HG03565 (cell line): ENCODE measurements around the gene TECPR2.

ENCODE experiments used
- ATAC-seq: cut with Tn5 transposase; IDR thresholded peaks from one replicate; pipeline ENCODE4 v1.9.1; 2021; ENCODE audit warnings: mild to moderate bottlenecking, moderate library complexity; ENCODE audit not compliant: unreplicated experiment

Gene TECPR2

DNA sequence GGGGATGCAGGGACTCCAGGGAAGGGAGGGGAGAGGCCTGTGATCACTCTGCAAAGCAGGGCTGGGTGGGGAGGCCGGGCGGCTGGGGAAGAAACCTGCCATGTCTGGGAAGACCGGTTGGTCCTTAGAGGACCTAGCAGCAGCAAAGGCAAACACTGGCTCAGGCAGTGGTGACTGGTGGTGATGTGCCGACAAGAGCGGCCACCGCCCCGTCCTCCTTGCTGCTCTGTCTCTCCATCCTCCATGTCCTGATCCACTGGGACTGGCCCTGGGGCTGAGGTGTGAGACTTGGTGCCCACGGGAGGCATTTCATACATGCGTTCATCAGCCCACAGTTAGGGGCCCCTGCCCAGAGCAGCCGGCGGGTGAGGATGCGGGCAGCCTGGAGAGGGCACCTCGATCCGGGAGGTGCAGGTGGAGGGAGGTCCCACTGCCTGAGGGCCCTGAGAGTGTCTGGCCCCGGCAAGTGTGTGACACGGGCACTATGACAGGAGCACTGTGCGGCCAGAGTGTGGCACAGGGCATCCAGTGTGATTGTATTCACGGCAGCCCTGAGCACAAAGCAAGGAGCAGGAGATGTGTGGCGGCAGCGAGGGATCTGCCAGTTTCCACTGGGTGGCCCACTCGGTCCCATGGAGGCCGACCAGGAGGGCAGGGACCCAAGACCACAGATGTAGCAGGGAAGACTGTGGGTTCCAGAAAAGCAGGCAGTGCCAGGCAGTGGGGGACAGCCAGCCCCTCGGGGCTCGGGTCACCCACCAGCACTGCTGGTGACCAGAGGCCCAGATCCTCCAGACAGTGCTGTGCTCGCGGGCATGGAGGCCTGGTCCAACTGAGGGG lies 133.0 kb downstream of the TECPR2 start:
- ATAC-seq = no peak

DNA sequence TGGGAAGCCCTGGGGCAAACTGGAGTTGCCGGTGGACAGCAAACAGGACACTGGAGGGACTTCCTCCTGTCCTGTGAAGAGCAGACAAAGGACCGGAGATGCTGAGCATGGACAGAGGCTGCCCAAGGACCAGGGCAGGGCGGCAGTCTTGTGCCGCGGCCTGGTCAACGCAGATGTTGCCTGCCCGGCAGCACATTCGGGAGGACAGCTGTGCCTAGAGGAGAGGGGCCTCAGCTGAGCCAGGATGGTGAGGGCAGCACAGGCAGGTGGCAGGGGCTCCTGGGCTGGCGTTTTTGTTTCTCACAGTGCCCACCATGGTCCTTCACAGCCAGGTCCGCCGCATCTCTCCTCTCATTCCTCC lies 133.6 kb downstream of the TECPR2 start:
- ATAC-seq = no peak

DNA sequence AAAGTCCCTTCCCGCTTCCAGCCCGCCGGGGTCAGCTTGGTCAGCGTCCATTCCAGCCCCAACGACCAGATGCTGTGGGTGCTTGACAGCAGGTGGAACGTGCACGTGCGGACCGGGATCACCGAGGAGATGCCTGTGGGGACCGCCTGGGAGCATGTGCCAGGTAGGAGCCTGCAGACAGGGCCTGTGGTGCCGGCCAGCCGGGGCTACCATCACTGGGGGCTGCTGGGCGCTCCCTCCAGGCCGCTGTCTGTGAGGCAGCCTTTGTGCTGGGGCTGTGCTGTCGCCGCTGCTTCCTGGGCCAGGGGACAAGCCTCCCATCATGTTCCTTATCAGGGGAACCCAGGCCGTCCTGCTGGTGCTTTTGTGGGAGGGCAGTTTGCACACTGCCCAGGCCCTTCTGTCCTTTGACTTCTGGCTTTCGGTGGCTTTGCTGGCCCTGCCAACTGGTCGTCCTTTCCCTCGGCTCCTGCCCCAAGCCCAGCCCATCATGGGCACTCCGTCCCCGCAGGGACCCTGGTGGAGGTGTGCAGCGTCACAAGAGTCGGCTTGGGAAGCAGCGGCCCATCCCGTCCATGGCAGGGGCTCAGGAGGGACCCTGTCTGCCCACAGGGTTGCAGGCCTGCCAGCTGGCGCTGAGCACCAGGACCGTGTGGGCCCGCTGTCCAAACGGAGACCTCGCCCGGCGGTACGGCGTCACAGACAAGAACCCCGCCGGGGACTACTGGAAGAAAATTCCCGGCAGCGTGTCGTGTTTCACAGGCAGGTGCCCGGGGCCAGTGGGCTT lies 134.4 kb downstream of the TECPR2 start:
- ATAC-seq = no peak

DNA sequence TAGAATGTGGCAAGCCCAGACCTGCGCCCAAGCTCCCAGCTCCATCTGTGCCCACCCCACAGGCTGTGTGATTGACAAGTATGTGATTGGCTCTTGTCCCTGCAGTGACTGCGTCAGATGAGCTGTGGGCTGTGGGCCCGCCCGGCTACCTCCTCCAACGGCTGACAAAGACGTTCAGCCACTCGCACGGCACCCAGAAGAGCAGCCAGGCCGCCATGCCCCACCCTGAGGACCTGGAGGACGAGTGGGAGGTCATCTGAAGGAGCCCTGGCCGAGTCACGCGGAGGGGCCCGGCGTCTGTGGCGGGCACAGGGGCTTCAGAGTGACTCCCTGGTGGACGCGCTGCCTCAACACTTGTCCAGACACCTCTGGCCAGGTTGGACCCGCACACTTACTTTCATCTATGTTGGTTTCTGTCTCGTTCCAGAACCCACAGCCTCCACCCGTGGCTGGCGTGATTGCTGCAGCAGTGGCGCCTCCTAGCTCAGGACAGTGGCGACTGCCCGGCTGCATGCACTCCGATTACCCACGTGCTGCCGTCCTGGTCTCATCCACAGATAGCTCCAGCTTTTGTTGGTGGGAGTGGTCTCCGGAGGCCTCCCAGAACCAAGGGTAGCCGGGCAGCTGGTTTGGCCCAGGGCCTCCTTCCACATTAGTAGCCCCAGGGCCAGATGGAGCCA lies 135.4 kb downstream of the TECPR2 start:
- ATAC-seq = no peak

DNA sequence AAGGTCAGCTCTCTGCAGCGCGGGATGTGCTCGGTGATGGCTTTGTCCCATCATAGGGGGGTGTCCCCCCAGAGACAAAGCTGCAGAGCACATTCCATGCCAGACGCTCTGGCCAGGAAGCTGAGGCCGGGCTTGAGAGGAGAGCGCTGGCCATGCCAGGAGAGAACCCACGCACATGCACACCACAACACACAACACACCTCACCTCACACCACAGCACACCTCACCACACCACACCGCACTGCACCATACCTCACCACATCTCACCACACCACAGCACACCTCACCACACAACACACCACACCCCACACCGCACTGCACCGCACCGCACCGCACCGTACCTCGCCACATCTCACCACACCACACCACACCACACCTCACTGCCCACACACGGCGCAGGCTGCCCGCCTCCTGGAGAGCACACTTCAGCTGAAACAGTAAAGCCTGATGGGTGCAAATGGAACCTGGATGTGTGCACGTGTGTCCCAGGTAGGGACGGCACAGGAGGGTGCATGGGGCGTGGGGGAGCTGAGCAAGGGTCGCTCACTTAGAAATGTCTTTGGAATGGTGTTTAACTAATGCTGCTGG lies 136.0 kb downstream of the TECPR2 start:
- no peak for ATAC-seq

DNA sequence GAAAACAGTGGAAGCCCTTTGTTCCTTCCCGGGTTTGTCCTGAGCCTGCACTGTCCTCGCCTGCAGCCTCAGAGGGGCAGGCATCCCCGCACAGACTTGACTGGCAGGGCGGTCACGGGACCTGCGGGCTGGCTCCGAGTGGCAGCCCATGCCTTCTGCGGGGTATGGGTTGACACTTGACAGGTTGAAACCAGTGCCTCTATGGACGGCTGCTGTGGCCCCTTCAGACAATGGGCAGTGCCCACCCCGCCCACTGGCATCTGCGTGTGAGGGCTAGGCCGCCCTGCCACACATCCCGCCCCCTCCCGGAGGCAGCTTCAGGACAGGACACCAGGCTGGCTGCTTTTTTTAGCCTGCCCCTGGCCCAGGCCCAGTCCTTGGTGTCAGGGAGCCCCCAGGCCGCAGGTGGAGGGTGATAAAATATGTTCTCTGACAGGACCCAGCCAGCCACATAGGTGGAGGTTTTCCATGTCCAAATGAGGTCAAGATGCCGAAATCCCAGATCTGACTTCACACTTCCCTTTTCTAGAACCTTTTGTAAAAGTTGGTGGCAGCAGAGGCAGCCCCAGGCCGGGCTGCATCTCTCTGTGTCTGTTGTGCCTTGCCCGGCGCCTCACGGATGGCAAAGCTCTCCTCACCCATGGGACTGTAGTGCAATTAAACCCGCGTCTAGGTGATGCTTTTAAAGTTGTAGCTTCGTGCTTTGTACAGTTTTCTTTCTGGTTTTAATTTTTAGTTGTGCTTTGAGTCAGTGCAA lies 136.8 kb downstream of the TECPR2 start:
- no peak for ATAC-seq

DNA sequence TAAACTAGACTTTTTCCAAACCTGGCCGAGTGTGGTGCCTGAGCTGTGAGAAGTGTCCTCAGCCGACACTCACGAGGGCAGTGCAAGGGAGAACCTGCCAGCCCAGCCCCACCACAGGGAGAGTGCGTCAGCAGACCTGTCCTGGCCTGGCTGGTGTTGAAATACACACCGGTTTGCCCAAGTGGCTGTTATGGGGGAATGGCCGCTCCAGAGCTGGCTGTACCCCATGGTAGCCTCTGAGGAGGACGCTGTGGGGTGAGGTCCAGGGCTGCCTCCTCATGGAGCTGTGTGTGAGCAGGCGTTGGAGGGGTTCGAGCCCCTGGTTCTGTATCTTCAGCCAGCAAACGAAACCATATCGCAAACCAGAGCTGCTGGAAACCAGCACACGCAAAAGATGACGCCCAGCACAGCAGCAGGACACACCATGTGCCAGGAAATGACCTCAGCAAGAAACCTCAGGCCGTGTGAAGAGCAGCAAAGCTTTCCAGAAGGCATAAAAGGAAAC lies 137.5 kb downstream of the TECPR2 start:
- ATAC-seq = no peak

DNA sequence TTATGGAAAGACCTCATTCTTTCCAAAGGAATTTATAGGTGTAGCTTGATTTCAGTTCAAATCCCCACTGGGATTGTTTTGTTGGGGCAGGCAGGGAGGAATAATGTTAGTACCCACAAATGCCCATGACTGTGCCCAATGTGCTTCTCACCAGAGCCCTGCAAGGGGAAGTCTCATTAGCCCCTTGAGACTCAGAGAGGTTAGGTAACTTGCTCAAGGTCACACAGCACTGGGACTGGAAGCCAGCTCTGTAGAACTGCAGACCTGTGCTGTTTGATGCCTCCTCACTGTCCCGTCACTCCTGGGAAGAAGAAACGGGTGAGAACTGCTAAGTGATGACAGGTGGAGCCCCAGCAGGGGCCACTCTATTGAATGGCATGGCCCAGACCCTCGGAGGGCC lies 138.0 kb downstream of the TECPR2 start:
- ATAC-seq = no peak

DNA sequence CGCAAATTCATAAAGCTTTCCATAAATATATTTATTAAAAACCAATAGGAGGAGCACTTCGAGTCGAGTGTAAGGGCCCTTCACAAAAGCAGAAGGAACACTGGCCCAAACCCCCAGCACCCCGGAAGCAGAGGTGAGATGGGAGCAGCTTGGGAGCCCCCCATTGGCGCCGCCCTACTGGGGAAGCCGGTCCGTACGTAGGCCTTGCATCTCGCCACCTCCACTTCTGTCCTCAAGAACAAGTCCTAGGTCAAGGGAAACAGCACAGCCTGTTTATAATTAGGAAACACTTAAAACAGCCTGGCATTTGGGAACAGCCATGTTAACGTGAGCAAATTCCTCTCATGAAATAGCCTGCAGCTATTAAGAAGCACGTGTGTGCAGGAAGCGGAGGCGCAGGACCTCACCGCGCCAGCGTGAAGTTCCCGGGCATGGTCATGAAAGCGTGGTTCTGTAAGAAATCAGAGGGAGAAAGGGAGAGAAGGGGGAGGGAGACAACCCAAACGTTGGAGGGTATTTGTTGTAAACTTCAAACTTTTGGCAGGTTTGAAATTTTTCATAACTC lies 139.1 kb downstream of the TECPR2 start:
- ATAC-seq = no peak

DNA sequence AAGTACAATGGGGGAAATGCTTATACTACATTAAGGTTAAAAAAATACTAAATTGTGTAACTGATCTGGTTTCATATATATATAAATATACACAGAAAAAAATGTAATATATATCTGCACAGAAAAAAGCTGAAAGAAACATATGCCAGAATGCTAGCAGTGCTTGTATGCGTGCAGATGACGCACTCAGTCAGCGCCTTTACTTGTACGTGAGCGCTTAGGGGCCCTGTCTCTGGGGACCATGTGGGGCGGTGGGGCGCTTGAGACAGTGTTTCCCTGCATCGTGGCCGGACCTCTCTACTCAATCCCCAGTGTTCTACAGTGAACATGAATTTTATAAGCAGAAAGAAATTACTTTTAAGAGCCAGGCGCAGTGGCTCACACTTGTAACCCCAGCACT lies 139.8 kb downstream of the TECPR2 start:
- no peak for ATAC-seq

DNA sequence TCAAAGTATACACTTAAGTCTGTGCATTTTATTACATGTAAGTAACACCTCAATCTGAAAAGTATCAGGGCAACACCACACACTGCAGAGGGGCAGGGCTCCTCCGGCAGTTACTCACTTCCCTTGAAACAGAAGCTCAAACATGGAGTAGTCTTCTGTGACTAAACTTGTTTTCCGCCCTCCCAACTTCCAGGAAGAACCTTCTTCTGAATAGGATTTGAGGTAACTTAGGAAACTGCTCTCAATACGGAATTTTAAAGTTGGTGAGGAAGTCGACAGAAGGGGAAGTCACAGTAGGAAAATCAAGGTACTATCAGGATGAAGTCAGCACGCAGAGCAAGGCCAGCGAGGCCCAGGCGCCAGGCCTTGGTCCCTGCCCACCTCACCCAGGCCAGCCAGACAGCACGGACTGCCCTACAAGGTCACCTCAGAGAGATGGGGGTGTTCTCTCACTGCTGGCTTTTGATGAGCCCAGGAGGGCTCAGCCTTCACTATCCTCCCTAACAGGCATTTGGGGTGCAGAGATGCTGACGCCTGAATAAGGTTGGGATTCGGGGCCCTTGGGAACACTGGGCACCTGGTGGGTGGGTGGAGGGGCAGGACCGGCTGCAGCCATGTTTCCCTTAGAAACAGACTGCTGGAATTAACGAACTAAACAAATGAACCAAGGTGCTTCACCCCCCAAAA lies 141.0 kb downstream of the TECPR2 start:
- ATAC-seq = no peak

DNA sequence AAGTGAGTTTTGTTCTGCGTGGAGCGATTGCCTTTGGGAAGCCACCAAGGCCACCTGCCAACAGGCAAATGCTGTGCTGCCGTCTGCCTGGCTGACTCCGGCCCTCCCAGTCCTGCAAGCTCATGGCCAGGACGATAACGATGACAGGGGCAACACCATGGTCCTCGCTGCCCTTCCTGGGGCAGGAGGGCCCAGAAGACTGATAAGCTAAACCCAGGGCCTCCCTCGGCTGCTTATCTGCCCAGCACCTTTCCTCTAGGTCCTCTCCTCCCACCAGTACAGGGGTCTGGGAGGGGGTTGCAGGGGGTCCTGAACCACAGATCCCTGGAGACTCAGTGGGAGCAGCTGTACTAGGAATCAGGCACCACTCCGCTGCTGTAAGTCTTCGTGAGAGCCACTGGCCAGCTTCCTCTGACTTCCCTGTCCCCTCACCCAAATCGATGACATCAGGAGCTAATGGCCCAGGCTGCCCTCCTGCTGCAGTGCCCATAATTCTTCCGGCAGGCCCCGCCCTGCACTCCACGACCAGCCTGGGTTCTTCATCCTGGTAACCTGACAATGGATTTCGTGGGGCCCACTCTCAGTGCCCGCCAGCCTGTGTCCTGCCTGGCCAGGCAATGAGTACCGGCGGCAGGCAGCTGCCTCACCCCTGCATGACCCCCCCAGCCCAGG lies 141.7 kb downstream of the TECPR2 start:
- ATAC-seq = no peak

DNA sequence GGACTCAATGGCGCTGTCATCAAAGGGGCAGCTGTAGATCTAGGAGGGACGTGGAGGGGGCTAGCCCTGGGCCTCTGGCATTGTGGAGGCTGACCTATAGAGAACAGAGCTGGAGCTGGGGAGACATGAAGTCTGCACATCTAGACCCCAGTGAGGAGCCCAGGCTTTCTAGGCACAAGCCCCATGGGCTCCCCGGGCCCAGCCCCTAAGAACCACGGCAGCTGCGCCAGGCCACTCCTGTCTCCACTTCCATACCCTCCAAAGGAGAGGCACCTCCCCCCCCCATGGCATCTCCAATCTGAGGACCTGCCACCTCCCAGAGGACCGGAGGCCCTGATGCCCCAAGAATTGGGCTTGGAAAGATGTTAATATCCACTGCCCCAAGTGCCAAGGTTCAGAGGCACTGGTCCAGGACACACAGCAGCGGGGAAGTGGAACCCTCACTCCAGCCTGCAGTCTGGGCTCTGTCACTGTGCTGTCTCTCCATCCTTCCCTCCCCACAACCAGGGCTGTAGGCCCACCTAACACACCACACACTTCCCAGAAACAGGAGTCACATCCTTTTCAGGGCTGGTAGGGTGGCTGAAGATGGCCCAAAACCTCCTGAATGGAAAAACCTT lies 142.4 kb downstream of the TECPR2 start:
- no peak for ATAC-seq

DNA sequence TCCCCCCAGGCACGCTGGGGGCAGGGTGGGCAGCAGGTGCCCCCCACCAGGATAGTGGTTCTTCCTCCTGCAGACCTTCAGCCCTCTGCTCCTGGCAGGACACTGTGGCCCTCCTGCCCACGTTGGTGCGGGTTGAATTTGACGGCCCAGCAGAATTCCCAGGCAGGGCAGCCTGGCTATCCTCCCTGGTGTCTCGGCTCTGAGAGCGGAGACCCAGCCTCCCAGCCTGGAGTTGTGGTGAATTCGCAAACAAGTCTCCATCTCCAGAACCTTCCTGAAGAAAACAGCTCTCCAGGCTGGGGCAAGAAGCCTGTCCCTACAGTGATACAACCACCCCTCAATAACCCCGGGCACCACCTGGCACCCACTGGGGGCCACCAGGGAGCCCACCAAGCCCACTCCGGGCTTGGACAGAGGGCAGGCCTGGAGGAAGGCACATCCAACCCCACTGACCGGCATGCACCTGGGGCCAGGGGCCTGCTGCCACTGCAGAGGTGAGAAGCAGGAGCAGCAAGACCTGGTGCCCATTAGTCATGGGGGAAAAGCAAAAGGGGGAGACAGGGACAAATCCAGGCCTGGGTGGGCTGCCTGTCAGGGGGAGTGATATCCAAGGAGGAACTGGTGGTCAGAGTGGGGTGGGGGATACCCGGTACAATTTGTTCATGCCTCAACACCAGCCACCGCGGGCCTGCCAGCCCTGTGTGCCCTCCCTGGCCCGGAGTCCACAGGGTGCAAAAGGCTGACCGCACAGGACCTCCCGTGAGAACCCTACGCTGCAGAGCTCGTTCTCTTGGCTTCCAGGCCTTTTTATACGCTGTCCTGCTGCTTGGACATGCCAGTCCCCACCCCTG lies 143.3 kb downstream of the TECPR2 start:
- no peak for ATAC-seq

DNA sequence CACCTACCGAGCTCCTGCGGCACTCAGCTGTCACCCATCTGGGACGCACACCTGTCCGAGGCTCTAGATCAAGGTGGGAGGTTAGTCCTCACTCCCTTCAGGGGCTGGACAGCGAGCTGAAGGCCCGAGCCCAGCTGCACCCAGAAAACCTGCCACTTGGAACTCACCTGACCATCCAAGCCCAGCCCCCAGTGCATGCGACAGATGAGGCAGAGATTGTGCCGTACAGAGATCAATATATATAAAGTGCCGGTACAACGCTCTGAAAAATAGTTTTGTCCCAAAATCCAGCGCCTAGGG lies 143.8 kb downstream of the TECPR2 start:
- no peak for ATAC-seq

DNA sequence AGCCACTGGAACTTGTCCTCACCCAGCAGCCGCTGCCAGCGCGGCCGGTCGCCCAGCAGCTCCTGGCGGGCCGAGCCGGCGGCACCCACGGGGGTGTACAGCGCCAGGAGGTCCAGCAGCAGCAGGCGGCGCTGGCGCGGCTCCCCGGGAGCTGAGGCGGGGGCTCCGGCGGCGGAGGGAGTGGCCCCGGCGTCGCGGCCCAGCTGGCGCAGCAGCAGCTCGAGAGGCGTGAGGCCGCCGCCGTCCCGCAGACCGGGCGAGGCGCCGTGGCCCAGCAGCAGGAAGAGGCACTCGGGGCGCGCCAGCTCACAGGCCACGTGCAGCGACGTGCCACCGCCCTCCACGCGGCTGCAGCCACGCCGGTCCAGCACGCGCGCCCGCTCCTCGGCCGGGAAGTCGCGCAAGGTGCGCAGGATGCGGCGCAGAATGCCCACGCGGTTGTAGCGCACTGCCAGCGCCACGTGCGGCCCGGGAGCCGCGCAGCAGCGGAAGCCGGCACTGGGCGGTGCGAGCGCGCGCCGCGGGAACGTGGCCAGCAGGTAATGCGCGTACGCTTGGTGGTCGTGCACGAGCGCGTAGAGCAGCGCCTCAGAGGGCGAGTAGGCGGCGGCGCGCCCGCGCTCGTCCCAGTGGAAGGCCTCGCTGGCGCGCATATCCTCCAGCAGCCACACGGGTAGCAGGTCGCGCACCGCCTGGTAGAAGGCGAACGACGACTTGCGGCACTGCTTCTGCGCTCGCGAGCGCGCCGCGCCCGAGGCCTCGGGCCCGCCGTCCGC lies 144.5 kb downstream of the TECPR2 start:
- no peak for ATAC-seq

DNA sequence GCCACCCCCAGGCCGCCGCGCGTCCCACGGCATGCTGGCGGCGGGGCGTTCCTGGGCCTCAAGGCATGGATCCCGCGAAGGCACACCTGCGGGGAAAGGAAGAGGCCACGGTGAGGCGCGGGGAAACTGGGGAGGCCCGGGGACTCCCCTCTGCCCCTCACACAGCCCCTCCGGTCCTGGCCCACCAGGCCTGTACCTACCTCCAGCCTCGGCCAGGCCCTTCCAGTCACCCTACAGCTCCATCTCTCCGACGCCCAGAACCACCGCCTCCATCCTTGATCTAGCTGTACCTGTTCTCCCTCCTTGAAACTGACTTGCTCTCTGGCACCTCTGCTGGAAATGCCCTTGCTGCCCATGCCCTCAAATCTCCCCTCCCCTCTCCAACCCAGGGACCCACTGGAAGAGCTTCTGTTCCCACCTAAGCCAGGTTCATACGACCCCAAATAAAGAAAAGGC lies 145.1 kb downstream of the TECPR2 start:
- no peak for ATAC-seq
